Sigmoid colon (tissue), 7 donors: ENCODE data around the gene TRERF1. TPM values are rescaled to one million over a fixed set of nuclear protein-coding genes. Genes with fewer than 3 reads are reported as not detected.

Experiments used
- DNase-seq: peaks from one replicate; pipeline ENCODE4 v3.0.0-alpha.2; 2019
- H3K27ac ChIP-seq, 4 donors: fragments of 200-600 bp; sonication (generic); one replicate each; pipeline ENCODE4 v1.5.1; 2016 to 2019; ENCODE audit warnings: mild to moderate bottlenecking in 1 of 4
- H3K27me3 ChIP-seq, 3 donors: fragments of 200-600 bp; sonication (generic); one replicate each; pipeline ENCODE4 v1.5.1; 2019; ENCODE audit warnings: mild to moderate bottlenecking in 1 of 3
- H3K36me3 ChIP-seq, 4 donors: fragments of 200-600 bp; sonication (generic); one replicate each; pipeline ENCODE4 v1.5.1; 2016 to 2019
- H3K4me1 ChIP-seq, 4 donors: fragments of 200-600 bp; sonication (generic); one replicate each; pipeline ENCODE4 v1.5.1; 2017 to 2019
- H3K4me3 ChIP-seq, 4 donors: fragments of 200-600 bp; sonication (generic); one replicate each; pipeline ENCODE4 v1.5.1; 2017 to 2019; ENCODE audit warnings: mild to moderate bottlenecking in 2 of 4, moderate library complexity in 1 of 4
- H3K9me3 ChIP-seq, 4 donors: fragments of 200-600 bp in 3 of 4; sonication (generic) in 3 of 4; one replicate each; pipeline versions ENCODE4 v1.5.1 to v1.6.1; 2013 to 2019
- CTCF ChIP-seq, 4 experiments: fragments of 450-650 bp in 3 of 4; fragments of 200-600 bp in 1 of 4; IDR thresholded peaks; one replicate each; pipeline ENCODE4 v1.5.1; 2016 to 2019; ENCODE audit warnings: antibody characterized with exemption in 4 of 4, mild to moderate bottlenecking in 3 of 4, moderate library complexity in 2 of 4
- EP300 ChIP-seq, 4 donors: sonication (generic); formaldehyde crosslinking; IDR thresholded peaks; one replicate each; pipeline ENCODE4 v1.6.1; 2017; ENCODE audit warnings: antibody characterized with exemption in 4 of 4
- POLR2A ChIP-seq, 2 donors: fragments of 450-650 bp; IDR thresholded peaks; one replicate each; pipeline ENCODE4 v1.6.1; 2016; ENCODE audit warnings: antibody characterized with exemption in 2 of 2, mild to moderate bottlenecking in 2 of 2, moderate library complexity in 2 of 2
- POLR2AphosphoS5 ChIP-seq, 4 donors: sonication (generic); formaldehyde crosslinking; IDR thresholded peaks; one replicate each; pipeline ENCODE4 v1.6.1; 2017; ENCODE audit warnings: antibody characterized with exemption in 4 of 4
- WGBS, 2 donors: extraction: QIAGEN DNeasy Blood & Tissue Kit; methylation state at CpG; one replicate each; pipeline ENCODE4 v1.1.7; 2013; 5-methylcytosine and 5-hydroxymethylcytosine counted together
- intact Hi-C: fragments of 100-400 bp; cut with DNase I; formaldehyde crosslinking; loops from one replicate; pipeline ENCODE4 v1.15.1; 2023
- polyA plus RNA-seq, 3 donors: library from polyadenylated mRNA; stranded (reverse); fragments of 200-250 nt; gene quantifications; one replicate each; pipeline ENCODE4 v1.2.3, GENCODE V29; 2013
- total RNA-seq, 4 donors: library from RNA; depleted of rRNA; stranded (reverse); fragments of >200 nt; gene quantifications; one replicate each; pipeline ENCODE4 v1.1.0, GENCODE V29; 2016
- donor health status: healthy with polysubstance abuse.
- donor health status: Bipolar disorder and iron deficiency.
- donor health status: healthy.

Gene TRERF1
- total and polyA plus RNA-seq, 7 donors: 0.46 to 10.5 (median 4.6) TPM

- WGBS, 2 donors: 63 to 76% methylated on average over 6 of the region's 6 CpGs
- H3K27me3 ChIP-seq: no peaks in the 10 kb centered on the region
- no peak for TF ChIP-seq POLR2A (IDR thresholded peaks at IDR 0.05)
- H3K36me3 ChIP-seq: peaks cover 0 to 48% (median 0%) of the 10 kb centered on the region in 4 donors
- H3K9me3 ChIP-seq: no peaks in the 10 kb centered on the region
- DNase-seq: no peak
- intact Hi-C loops: no loop called here
- no peaks in the 10 kb centered on the region for H3K4me1 ChIP-seq
- H3K4me3 ChIP-seq: no peak overlapping the region
- H3K27ac ChIP-seq: no peak overlapping the region
Observed at GRCh38 chr6:42229506-42230119, 222.1 kb downstream of the TRERF1 start.

- no peaks in the 10 kb centered on the region for H3K4me1 ChIP-seq
- peaks cover 0 to 47% (median 0%) of the 10 kb centered on the region in 4 donors for H3K36me3 ChIP-seq
- no peak overlapping the region for H3K27ac ChIP-seq
- TF ChIP-seq EP300 (IDR thresholded peaks at IDR 0.05): no peak
- no peak for TF ChIP-seq POLR2AphosphoS5 (IDR thresholded peaks at IDR 0.05)
- no peak for TF ChIP-seq CTCF (IDR thresholded peaks at IDR 0.05)
- no peak for TF ChIP-seq POLR2A (IDR thresholded peaks at IDR 0.05)
- no peak for DNase-seq
- 95 to 96% methylated on average over 15 of the region's 15 CpGs for WGBS, 2 donors
- no peaks in the 10 kb centered on the region for H3K9me3 ChIP-seq
- intact Hi-C loops: no loop called here
- H3K27me3 ChIP-seq: no peaks in the 10 kb centered on the region
- no peak overlapping the region for H3K4me3 ChIP-seq
Observed at GRCh38 chr6:42228305-42228704, 223.4 kb downstream of the TRERF1 start.

- TF ChIP-seq POLR2A (IDR thresholded peaks at IDR 0.05): no peak
- TF ChIP-seq CTCF (IDR thresholded peaks at IDR 0.05): no peak
- TF ChIP-seq EP300 (IDR thresholded peaks at IDR 0.05): no peak
- TF ChIP-seq POLR2AphosphoS5 (IDR thresholded peaks at IDR 0.05): no peak
- Histone ChIP-seq H3K4me3 (no peak overlapping the region), H3K27me3 (no peaks in the 10 kb centered on the region), H3K27ac (peak overlapping the region in 1 of 4 donors; percentile 25), H3K4me1 (no peaks in the 10 kb centered on the region), H3K36me3 (peaks cover 0 to 40% (median 0%) of the 10 kb centered on the region in 4 donors), H3K9me3 (no peaks in the 10 kb centered on the region)
- 31 to 74% methylated on average over 9 of the region's 9 CpGs for WGBS, 2 donors
- no peak for DNase-seq
- intact Hi-C loops: no loop called here
Observed at GRCh38 chr6:42227173-42227850, 224.4 kb downstream of the TRERF1 start.

GRCh38 chr6:42226645-42227143 is 225.0 kb downstream of the TRERF1 start:
- no peak for DNase-seq
- Histone ChIP-seq H3K4me3 (no peak overlapping the region), H3K36me3 (peaks cover 0 to 33% (median 0%) of the 10 kb centered on the region in 4 donors), H3K4me1 (no peaks in the 10 kb centered on the region), H3K9me3 (no peaks in the 10 kb centered on the region), H3K27ac (peak overlapping the region in 1 of 4 donors; percentile 25), H3K27me3 (no peaks in the 10 kb centered on the region)
- intact Hi-C loops: no loop called here
- TF ChIP-seq POLR2AphosphoS5 (IDR thresholded peaks at IDR 0.05) (no peak), POLR2A (IDR thresholded peaks at IDR 0.05) (no peak), CTCF (IDR thresholded peaks at IDR 0.05) (no peak), EP300 (IDR thresholded peaks at IDR 0.05) (no peak)
- WGBS, 2 donors: 16 to 64% methylated on average over 8 of the region's 8 CpGs

- intact Hi-C loops: no loop called here
- TF ChIP-seq POLR2AphosphoS5 (IDR thresholded peaks at IDR 0.05): no peak
- no peak for TF ChIP-seq EP300 (IDR thresholded peaks at IDR 0.05)
- no peak for TF ChIP-seq POLR2A (IDR thresholded peaks at IDR 0.05)
- TF ChIP-seq CTCF (IDR thresholded peaks at IDR 0.05): no peak
- WGBS, 2 donors: 20 to 61% methylated on average over 3 of the region's 3 CpGs
- H3K36me3 ChIP-seq: peaks cover 0 to 28% (median 0%) of the 10 kb centered on the region in 4 donors
- DNase-seq: no peak
- no peak overlapping the region for H3K4me3 ChIP-seq
- no peaks in the 10 kb centered on the region for H3K27me3 ChIP-seq
- H3K4me1 ChIP-seq: no peaks in the 10 kb centered on the region
- no peaks in the 10 kb centered on the region for H3K9me3 ChIP-seq
- peak overlapping the region in 2 of 4 donors; percentile 20 to 25 for H3K27ac ChIP-seq
Observed at GRCh38 chr6:42226161-42226611, 225.5 kb downstream of the TRERF1 start.
